Activated naive CD4-positive, alpha-beta T cell treated with Interleukin-2 at 50 U/mL for 16 hours (primary cell): ENCODE measurements around the gene PGBD5.
A peak's percentile ranks its signal among the peaks of the same experiment; 100 is the strongest.
"Not testable (repeated sequence)": the region's sequence is repeated elsewhere in the genome, so short reads cannot be mapped to it uniquely, and the experiment has no call there.

ENCODE experiments used
- DNase-seq: peaks from one replicate; pipeline ENCODE4 v3.0.0-alpha.2; 2020

Gene PGBD5, protein sequence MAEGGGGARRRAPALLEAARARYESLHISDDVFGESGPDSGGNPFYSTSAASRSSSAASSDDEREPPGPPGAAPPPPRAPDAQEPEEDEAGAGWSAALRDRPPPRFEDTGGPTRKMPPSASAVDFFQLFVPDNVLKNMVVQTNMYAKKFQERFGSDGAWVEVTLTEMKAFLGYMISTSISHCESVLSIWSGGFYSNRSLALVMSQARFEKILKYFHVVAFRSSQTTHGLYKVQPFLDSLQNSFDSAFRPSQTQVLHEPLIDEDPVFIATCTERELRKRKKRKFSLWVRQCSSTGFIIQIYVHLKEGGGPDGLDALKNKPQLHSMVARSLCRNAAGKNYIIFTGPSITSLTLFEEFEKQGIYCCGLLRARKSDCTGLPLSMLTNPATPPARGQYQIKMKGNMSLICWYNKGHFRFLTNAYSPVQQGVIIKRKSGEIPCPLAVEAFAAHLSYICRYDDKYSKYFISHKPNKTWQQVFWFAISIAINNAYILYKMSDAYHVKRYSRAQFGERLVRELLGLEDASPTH

DNA sequence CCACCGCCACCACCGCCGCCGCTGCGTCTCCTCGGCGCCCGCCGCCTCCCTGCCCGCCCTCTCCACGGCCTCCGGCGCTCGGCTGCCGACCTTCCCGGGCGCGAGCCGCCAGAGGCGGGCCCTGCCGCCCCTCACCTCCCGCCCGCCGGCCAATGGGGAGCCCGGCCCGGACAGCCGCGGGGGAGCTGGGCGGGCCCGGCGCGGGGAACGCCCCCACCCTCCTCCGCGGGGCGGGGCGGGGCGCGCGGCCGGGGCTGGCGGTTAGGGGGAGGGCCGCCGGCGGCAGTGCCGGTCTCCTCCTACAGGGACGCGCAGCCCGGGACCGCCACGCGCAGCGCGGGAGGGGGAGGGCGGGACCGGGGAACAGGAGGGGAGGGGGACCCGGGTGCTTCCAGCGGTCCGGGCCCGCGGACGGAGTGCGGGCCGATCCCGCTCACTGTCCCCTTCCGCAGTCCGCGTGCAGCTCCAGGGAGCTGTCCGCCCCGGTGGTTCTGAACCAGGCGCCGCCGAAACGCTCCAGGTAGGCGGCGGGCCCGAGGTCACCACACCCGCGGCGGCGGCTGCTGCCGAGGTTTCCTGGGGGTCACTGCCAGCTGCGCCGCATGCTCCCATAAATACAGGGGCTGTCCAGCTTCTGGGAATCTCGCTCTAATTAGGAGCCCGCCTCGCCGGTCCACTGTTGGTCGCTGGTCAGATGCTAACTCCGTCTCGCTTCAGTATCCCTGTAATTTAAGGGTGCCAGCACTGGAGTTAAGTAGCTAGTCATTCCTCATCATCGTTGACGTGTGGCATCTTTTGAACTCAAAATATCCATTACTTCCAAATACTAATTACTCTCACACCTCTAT, at the start of gene PGBD5:
Gene PGBD5 (minus strand): TSS at position 87 of the 848 bp plus-strand sequence. CDS start 404 bp downstream, outside the sequence.
- DNase-seq, result peak; percentile 55

- not testable (repeated sequence) for DNase-seq
These were observed 48.8 kb upstream of the PGBD5 start for GRCh38 chr1:230474924-230475323.

DNA sequence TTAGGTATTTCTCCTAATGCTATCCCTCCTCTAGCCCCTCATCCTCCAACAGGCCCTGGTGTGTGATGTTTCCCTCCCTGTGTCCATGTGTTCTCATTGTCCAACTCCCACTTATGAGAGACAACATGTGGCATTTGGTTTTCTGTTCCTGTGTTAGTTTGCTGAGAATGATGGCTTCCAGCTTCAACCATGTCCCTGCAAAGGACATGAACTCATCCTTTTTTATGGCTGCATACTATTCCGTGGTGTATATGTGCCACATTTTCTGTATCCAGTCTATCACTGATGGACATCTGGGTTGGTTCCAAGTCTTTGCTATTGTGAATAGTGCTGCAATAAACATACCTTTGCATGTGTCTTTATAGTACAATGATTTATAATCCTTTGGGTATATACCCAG, 44.6 kb upstream of the PGBD5 start:
- DNase-seq, result not testable (repeated sequence)

DNA sequence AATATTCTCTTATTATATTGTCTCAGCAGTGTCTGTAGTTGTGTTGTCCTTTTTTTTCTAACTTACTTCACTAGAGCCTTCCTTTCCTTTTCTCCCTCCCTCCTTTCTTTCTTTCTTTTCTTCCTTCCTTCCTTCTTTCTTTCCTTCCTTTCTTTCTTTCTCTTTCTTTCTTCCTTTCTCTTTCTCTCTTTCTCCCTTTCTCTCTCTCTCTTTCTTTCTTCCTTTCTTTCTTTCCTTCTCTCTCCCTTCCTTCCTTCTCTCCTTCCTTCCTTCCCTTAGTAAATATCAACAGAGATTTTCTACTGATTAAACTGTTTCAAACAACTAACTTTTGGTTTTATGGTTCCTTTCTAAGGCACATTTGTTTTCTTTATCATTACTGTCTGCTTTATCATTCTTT, 43.1 kb upstream of the PGBD5 start:
- no peak for DNase-seq

DNA sequence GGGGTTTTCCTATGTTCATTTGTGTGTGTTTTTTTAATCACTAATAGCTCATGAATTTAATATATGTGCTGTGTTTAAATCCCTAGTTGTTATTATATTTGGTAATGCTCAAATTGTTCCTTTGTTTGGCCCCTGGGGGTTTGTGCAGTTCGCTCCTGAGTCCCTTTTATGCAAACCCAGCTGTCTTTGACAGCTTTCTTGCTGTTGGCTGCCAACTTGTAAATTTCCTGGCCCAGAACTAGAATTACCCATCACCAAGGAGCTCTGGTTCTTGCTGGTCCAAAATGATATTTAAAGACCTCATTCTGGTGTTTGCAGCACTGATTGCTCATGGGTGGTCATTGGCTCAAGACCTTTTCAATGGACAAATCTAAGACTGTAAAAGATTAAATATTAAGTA, 39.6 kb upstream of the PGBD5 start:
- DNase-seq, result no peak

- DNase-seq, result no peak
These were observed 38.5 kb upstream of the PGBD5 start for GRCh38 chr1:230464671-230465070.

GRCh38 chr1:230463760-230464159, 37.6 kb upstream of the PGBD5 start:
- DNase-seq, result no peak

DNA sequence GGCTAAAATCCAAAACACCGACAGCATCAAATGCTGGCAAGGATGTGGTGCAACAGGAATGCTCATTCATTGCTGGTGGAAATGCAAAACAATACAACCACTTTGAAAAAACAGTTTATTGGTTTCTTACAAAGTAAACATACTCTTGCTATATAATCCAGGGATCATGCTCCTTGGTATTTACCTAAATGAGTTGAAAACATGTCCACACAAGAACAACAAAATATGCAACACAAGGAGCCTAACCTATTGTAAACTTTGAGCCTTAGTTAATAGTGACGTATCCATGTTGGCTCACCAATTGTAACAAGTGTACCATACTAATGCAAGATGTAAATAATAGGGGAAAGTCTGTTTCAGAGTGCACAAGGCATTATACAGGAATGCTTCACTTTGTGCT, 37.2 kb upstream of the PGBD5 start:
- no peak for DNase-seq

DNA sequence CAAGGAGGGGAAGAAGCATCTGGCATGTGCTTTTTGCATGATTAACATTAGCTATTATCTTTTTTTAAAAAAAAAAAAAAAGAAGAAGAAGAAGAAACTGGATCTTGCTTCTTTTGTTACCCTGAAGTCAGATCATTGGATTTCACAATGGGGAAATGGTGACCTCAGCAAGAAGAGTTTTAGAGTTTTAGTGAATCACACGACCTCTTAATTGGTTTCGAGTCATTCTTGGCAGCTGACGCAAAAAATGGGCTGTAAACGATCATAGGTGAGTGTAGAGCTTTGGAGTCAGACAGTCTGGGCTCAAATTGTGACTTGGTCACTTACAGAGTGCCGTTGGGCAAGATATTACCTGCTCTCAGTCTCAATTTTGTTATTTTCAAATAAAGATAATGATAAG, 33.3 kb upstream of the PGBD5 start:
- no peak for DNase-seq

DNA sequence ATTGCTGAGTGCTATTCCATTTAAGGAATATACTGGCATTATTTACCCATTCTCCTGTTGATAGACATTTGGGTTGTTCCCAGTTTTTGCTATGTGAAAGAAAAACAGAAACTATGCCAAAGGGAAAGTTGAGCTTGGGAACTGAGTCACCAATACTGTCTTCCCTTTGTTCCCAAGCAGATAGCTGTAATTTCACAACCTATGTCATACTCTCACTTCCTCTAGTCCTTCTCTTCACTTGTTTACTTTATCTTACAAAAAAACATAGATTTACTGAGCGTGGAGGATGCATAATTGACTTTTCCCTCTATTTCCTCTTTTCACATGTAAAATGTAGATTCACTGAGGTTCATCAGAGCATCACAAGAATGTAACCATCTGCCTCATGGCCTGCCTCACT, 32.4 kb upstream of the PGBD5 start:
- no peak for DNase-seq

DNA sequence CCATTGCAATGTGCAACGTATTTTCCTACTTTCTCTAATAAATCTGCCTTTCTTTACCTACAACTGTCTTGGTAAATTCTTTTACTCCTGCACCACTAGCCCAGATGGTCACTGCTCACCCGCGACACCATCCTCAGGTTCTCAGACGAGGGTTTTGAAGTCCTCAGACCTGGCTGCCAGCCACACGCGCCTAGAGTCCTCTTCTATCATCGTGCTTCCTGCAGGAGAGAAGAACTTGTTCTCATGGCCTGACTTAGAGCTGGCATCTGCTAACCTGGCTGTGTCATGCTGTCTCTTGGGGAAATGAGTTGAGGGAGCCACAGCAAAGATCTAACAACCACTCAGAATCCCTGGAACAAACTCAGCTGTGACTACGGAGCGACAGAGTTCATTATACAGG, 30.3 kb upstream of the PGBD5 start:
- no peak for DNase-seq

DNA sequence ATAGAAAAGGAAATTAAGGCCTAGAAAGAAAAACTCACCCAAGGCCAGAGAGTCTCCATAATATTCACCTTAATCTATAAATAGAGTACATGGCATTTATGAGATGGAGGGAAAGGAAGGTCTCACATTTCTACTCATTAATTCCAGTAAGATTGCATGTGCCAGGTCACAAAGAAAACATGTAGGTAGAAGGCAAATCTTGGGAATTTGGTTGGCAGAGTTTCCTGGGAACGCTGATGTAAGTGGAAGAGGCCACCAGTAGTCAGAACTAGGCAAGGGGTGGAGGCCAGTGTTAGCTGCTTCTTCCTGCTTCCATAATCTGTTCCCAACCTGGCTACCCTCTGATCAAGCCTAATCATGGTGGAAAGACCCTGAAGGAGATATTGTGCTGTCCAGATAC, 29.2 kb upstream of the PGBD5 start:
- no peak for DNase-seq

- no peak for DNase-seq
These were observed 27.2 kb upstream of the PGBD5 start for GRCh38 chr1:230453377-230453776.

GRCh38 chr1:230441183-230442029, 15.3 kb upstream of the PGBD5 start:
- no peak for DNase-seq

- no peak for DNase-seq
These were observed 9.0 kb upstream of the PGBD5 start for GRCh38 chr1:230435108-230435507.

DNA sequence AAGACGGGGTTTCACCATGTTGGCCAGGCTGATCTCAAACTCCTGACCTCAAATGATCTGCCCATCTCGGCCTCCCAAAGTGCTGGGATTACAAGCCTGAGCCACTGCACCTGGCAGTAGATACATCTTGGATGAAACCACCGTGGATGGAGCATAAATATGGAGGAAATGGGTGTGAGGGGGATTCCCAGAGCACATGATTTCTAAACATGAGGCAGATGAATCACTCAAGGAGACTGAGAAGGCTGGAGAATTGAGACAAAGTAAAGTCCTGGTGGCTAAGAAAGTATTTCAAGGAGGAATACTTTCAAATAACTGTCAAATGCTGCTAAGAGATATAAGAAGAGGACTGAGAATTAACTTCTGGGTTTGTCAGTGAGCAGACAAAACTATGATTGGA, 5.4 kb upstream of the PGBD5 start:
- DNase-seq, result no peak

DNA sequence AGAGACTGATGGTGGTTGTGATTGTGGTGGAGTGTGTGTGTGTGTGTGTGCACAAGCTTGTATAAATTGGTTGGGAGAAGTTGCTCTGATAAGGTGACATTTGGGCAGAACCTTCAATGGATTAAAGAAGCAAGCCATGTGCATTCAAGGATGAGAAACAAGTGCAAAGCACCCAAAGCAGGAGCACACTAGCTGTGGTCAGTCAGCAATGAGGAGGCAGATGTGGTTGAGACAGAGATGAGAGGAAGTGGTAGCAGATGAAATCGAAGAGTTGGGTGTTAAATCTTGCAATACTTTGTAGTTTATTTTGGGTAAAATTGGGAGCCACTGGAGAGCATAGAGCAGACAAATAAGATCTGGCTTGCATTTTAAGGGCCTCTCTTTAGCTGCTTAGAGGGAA, 4.4 kb upstream of the PGBD5 start:
- no peak for DNase-seq

GRCh38 chr1:230429067-230429735, 3.1 kb upstream of the PGBD5 start:
- DNase-seq, result no peak

GRCh38 chr1:230427981-230428380, 1.8 kb upstream of the PGBD5 start:
- DNase-seq, result no peak

DNA sequence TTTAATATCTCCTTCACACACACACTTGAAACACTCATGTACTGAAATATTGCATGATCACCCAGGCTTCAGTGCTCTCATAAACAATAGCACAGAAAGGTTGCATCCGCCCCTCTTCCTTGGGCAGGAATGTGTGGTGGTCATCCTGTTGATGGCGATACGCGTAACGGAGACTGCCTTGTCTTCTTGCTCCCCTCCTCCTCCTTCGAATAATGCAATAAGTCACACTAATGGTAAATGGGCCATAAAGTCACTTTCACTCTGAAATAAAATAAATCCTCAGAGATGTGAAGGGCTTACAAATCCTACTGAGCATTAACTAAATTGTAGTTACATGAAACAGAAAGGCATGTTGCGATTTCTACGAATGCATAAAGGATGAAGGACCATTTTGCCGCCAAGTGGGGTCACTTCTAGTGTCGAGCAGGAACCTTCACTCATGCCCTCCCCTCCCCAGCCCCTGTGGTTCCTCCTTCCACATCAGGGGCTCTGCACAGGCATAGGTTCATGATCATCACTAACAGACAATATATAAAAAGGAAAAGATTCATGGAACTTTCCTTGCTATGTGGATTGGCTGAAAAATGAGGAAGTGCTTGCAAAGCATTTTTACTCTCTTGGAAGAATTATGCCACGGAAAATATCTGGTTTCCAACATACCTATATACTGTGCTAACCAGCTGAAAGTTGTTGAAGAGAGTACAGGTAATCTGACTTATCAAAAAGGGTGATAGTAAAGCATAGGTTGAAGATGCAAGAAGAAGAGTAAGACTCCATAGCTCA, 1.2 kb upstream of the PGBD5 start:
- no peak for DNase-seq
